ENCODE results near the gene FSTL4.
"Not testable (repeated sequence)": the region's sequence is repeated elsewhere in the genome, so short reads cannot be mapped to it uniquely, and the experiment has no call there.

The FSTL4 gene

GRCh38 chr5:133401731-133402347 is 210.5 kb downstream of the FSTL4 start:
- no peak for DNase-seq (ENCODE audit: low spot score)

DNA sequence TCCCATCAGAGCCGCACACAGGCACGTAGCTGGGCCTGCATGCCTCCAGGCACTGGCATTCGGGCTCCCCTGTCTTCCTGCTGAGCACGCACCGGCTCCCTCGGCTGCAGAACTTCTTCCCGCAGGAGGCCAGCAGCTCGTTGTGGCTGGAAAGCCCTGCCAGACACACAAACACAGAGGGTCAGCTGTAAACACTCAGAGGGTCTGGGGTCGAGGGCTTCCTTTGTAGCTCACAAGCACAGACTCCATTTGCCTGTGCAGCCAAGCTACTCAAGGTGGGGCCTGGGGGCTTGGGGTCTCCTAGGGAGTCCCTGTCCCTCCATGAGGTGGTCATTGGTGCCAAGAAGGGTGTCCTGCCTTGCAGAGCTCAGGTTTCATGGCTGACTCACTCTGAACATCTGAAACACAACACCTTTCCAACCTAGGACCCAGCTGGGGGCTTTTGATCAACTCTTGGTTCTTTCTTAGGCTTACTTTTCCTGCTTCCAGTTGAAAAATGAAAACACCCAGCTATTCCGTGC is 211.4 kb downstream of the FSTL4 start:
- DNase-seq (ENCODE audit: low spot score): no peak

DNA sequence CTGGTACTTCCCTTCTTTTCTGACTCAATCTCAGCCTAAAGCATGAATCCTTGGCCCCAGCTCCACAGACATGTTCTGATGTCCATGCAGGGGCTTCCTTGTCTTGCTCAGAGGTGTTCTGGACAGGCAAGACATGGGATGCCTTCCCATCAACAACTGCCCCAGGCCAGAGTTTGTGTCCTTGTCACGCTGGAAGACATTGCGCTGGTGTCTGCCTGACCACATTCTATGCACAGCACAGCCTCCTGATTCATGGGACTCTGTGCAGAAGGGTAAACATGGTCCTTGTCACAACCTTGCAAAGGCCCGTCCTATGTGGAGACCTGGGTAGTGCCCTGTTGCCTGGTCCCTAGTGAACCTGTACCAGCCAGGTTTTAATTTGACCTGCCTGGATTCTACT is 212.2 kb downstream of the FSTL4 start:
- no peak for DNase-seq (ENCODE audit: low spot score)

DNA sequence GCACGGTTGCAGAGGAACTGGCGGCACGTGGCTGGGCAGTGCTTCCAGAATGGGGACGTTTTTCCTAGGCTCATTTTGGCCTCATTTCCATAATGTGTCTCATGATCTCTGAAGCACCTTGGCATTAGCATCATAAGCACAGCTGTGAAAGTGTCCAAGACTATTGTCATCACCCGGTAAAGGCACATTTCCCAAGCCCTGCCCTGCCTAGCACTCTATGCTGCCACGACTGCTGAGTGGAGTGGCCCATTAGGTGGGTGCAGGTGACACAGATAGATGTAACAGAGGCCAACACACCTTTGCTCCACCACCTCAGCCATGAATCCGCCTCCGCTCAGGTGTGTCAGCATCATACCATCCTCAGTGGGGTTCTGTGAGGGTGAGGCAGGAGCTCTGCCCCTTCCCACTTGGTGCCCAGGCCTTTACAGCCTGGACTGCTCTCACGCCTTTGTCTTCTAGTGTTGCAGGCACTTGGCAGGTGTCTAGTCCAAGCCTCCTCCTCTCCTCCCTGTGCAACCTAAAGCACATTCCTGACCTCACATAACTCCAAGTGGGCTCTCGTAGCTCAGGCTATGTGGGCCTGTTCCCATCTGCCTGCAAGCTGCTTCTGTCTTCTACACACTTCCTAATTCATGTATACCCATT is 213.0 kb downstream of the FSTL4 start:
- DNase-seq (ENCODE audit: low spot score): no peak

- no peak for DNase-seq (ENCODE audit: low spot score)
Observed at GRCh38 chr5:133398646-133399101, 213.7 kb downstream of the FSTL4 start.

DNA sequence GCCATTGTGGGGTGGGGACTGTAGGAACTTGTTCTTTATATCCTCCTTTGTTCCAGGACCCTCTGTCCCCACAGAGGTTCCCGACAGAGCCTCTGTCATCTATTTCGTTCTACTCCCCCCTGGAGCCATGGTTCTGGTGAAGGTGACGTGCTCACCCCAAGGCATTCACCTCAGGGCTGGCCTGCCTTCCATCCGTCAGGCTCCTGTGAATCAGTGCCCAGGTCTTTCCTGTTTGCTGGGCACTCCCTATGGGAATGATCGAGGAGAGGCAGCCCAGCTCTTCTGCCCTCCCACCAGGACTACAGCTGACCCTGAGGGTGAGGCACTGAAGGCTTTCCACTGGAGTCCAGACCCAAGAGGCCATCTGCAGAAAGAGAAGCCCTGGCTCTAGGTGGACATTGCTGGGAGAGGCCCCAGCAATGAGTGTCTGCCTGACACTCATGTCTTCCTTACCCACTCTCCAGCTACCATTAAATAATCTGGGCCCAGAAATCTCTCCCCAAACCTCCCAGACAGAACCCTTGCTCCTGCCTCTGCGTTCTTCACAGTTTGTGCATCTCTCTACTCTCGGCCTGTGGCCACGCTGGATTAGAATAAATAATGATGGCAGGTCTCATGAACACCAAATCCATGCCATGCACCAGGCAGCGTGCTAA is 214.2 kb downstream of the FSTL4 start:
- DNase-seq (ENCODE audit: low spot score): no peak

DNA sequence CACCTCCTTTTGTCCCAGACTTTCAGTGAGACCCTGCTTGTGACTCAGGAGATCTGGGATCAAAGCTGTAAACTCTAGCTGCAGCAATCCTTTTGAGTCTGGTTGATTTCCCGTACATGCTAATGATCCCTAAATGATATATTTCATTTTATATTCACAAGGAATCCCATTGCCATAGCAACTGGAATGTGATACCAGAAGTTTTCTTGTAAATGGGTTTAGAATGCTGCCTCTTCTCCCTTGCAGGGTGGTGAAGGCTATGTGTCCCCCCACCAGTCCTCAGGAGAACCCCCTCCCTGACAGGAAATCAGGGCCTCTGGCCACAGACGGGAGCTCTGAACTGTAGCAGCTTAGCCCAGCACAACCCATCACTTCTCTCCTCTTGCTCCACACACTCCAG is 215.0 kb downstream of the FSTL4 start:
- no peak for DNase-seq (ENCODE audit: low spot score)

GRCh38 chr5:133396814-133397213 is 215.5 kb downstream of the FSTL4 start:
- no peak for DNase-seq (ENCODE audit: low spot score)

DNA sequence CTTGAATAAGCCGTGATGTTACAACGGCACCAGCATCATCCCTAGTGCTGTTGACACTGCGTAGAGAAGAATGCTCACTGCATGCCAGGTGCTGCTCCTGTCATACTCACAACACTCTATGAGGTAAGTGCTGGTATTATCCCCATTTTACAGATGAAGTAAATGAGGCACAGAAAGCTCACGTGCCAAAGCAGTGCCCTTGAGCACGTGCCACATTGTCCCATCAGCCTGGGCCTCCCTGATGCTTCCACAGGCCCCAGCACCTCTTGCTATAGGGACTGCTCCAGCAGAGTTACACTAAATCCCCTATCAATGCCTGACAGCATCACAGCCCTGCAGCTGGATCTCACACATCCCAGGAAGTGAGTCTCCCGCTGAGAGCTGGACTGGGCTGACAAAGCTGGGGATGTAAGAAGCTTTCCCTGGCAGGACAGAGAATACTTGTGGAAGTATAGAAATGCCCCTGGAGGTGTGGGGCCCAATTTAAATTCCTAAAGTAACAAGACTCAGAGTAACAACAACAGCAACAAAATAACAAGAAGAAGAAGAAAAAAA is 216.1 kb downstream of the FSTL4 start:
- no peak for DNase-seq (ENCODE audit: low spot score)

GRCh38 chr5:133395207-133395606 is 217.1 kb downstream of the FSTL4 start:
- not testable (repeated sequence) for DNase-seq (ENCODE audit: low spot score)

GRCh38 chr5:133394477-133394817 is 217.9 kb downstream of the FSTL4 start:
- not testable (repeated sequence) for DNase-seq (ENCODE audit: low spot score)

DNA sequence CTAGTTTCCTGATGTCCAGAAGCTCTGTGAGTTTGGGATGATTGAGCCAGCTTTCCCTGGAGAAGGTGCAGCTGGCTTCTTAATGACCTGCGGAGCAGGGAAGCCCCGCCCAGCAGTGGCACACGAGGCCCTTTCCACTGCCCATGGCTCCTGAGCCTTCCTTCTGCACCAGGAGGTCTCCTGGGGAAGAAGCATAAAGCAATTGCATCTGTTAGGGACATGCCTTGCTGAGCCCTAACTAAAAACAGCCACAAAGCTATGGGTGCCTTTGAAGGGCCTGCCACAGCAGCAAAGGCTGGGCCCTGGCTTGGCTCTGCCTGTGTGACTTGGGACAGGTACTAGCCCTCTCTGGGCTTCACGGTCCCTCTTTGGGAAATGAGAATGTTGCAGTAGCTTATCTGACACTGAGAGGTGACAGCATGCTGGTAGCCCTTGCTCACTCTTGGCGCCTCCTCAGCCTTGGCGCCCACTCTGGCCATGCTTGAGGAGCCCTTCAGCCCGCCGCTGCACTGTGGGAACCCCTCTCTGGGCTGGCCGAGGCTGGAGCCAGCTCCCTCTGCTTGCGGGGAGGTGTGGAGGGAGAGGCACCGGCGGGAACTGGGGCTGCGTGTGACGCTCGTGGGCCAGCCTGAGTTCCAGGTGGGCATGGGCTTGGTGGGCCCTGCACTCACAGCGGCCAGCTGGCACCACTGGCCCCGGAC is 218.4 kb downstream of the FSTL4 start:
- no peak for DNase-seq (ENCODE audit: low spot score)

- no peak for DNase-seq (ENCODE audit: low spot score)
Observed at GRCh38 chr5:133392448-133392847, 219.9 kb downstream of the FSTL4 start.

DNA sequence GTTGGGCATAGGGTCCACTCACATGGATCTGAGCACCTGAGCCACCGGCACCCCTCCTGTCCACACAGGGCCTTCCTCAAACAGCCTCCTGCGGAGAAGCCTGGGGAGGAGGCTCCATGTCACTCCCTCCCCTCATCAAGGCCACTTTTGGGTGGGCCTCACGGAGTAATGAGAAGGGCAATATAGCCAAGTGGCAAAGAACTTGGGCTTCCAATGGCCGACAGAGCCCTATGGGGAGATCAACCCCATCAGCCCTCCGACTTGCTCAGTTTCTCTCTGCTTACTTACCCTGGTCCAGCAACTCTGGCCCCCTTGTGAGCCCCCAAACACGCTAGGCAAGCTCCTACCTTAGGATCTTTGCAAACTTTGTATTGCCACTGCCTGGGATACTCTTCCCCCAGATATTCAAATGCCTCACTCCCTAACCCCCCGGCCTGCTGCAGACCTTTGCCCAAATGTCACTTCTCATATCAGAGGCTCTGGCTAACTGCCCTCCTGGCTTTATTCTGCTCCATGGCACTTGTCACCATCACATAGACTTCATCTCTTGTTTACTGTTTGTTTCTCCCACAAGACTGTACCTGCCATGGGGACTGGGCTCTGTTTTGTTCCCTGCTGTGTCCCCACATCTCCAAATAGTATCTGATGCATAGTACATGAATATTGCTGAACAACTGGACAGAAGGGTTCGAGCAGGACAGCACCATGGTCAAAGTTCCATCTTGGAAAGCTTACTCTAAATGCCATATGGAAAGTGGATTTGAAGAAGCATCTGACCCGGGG is 220.8 kb downstream of the FSTL4 start:
- DNase-seq (ENCODE audit: low spot score): no peak

GRCh38 chr5:133390416-133391353 is 221.7 kb downstream of the FSTL4 start:
- no peak for DNase-seq (ENCODE audit: low spot score)

GRCh38 chr5:133389066-133389590 is 223.2 kb downstream of the FSTL4 start:
- DNase-seq (ENCODE audit: low spot score): no peak

GRCh38 chr5:133387621-133388020 is 224.7 kb downstream of the FSTL4 start:
- no peak for DNase-seq (ENCODE audit: low spot score)

GRCh38 chr5:133387091-133387490 is 225.2 kb downstream of the FSTL4 start:
- DNase-seq (ENCODE audit: low spot score): no peak

GRCh38 chr5:133386662-133387061 is 225.7 kb downstream of the FSTL4 start:
- DNase-seq (ENCODE audit: low spot score): no peak

DNA sequence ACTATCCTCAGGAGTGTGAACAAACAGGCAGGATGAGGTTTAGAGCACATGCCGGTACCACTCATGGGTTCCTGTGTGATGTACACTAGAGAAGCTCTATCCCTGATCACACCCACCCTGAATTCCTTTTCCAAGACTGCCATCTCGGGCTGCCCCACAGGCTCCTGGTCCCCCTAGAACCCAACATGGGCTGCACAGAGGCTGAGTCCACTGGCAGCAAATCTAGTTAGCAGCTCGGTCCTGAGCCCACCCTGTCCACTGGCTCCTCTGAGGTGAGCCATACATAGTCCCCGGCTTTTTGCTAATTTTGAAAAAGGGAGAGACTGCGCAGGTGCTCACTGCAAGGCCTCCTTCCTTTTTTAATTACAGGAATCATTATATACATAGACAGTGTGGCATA is 227.0 kb downstream of the FSTL4 start:
- no peak for DNase-seq (ENCODE audit: low spot score)
